HuH-7.5 (cell line): Measurements from ENCODE around the gene ERCC1.

Source experiments
- DNase-seq: peaks from one replicate; pipeline ENCODE4 v3.0.0; 2011; ENCODE audit warnings: low spot score

ERCC1 gene

GRCh38 chr19:45423589-45424190, at the start of gene ERCC1:
ERCC1 (minus strand) TSS chr19:45423917; CDS start chr19:45423374, 543 bp downstream.
- peak; percentile 98 for DNase-seq

- DNase-seq: no peak
Observed at GRCh38 chr19:45473367-45473681, 49.6 kb upstream of the ERCC1 start.

GRCh38 chr19:45472563-45473366, 49.0 kb upstream of the ERCC1 start:
- no peak for DNase-seq

- no peak for DNase-seq
Observed at GRCh38 chr19:45471931-45472562, 48.3 kb upstream of the ERCC1 start.

- no peak for DNase-seq
Observed at GRCh38 chr19:45471111-45471930, 47.6 kb upstream of the ERCC1 start.

GRCh38 chr19:45470762-45471081, 47.0 kb upstream of the ERCC1 start:
- DNase-seq: no peak

- DNase-seq: no peak
Observed at GRCh38 chr19:45469945-45470761, 46.4 kb upstream of the ERCC1 start.

GRCh38 chr19:45469132-45469944, 45.6 kb upstream of the ERCC1 start:
- peak; percentile 93 for DNase-seq

GRCh38 chr19:45468803-45469131, 45.0 kb upstream of the ERCC1 start:
- no peak for DNase-seq

- no peak for DNase-seq
Observed at GRCh38 chr19:45468159-45468651, 44.5 kb upstream of the ERCC1 start.

GRCh38 chr19:45467456-45468158, 43.9 kb upstream of the ERCC1 start, which contains the start of gene FOSB:
FOSB (plus strand) TSS chr19:45467996; CDS start chr19:45468587, 591 bp downstream.
- peak; percentile 95 for DNase-seq

- no peak for DNase-seq
Observed at GRCh38 chr19:45467115-45467455, 43.4 kb upstream of the ERCC1 start.

- DNase-seq: no peak
Observed at GRCh38 chr19:45464852-45465441, 41.2 kb upstream of the ERCC1 start.

GRCh38 chr19:45464274-45464673, 40.6 kb upstream of the ERCC1 start:
- no peak for DNase-seq

- no peak for DNase-seq
Observed at GRCh38 chr19:45463241-45463640, 39.5 kb upstream of the ERCC1 start.

- no peak for DNase-seq
Observed at GRCh38 chr19:45462174-45462573, 38.5 kb upstream of the ERCC1 start.

GRCh38 chr19:45460807-45461347, 37.2 kb upstream of the ERCC1 start:
- no peak for DNase-seq

- no peak for DNase-seq
Observed at GRCh38 chr19:45457776-45458175, 34.1 kb upstream of the ERCC1 start.

- DNase-seq: no peak
Observed at GRCh38 chr19:45456500-45456815, 32.7 kb upstream of the ERCC1 start.
